Chondrocyte (in vitro differentiated cells): Measurements from ENCODE around the gene SLC39A6. TPM values are rescaled to one million over a fixed set of nuclear protein-coding genes. Genes with fewer than 3 reads are reported as not detected.

ENCODE experiments used
- DNase-seq: peaks from one replicate; pipeline ENCODE4 v3.0.0; 2021; ENCODE audit warnings: mixed read lengths, low spot score
- H3K27ac Mint-ChIP-seq: one replicate; pipeline ENCODE4 v1.8.0; 2021; ENCODE audit warnings: mild to moderate bottlenecking, moderate library complexity, mixed read lengths; ENCODE audit not compliant: unreplicated experiment
- H3K27me3 Mint-ChIP-seq: 2 replicates; pipeline ENCODE4 v1.8.0; 2021; ENCODE audit warnings: low read depth, mixed read lengths
- H3K36me3 Mint-ChIP-seq: 2 replicates; pipeline ENCODE4 v1.8.0; 2021; ENCODE audit warnings: low read depth, mixed read lengths
- H3K4me1 Mint-ChIP-seq: 2 replicates; pipeline ENCODE4 v1.8.0; 2021; ENCODE audit warnings: low read depth, mild to moderate bottlenecking, mixed read lengths
- H3K4me3 Mint-ChIP-seq: one replicate; pipeline ENCODE4 v1.8.0; 2021; ENCODE audit warnings: mild to moderate bottlenecking, moderate library complexity, mixed read lengths; ENCODE audit not compliant: unreplicated experiment
- H3K9me3 Mint-ChIP-seq: 2 replicates; pipeline ENCODE4 v1.8.0; 2021; ENCODE audit warnings: low read depth, mixed read lengths
- total RNA-seq: library from RNA; stranded (reverse); gene quantifications from 3 replicates; pipeline ENCODE4 v1.2.1, GENCODE V29; 2021
- TF ChIP-seq, protein P1 (sequence below): fragments of 200-600 bp; sonication (generic); IDR thresholded peaks from 2 replicates; pipeline ENCODE4 v1.5.0; 2021; ENCODE audit warnings: antibody characterized with exemption, mild to moderate bottlenecking, moderate library complexity

The SLC39A6 gene
- total RNA-seq, 1 donor from 2014 or later, result 86.4 TPM

- Mint-ChIP-seq H3K27me3 (no peaks in the 10 kb centered on the region), H3K27ac (peak overlapping the region; percentile 63), H3K4me3 (peak overlapping the region; percentile 92), H3K4me1 (peaks cover 41% of the 10 kb centered on the region), H3K36me3 (peaks cover 5% of the 10 kb centered on the region), H3K9me3 (no peaks in the 10 kb centered on the region)
- TF ChIP-seq, protein P1, sequence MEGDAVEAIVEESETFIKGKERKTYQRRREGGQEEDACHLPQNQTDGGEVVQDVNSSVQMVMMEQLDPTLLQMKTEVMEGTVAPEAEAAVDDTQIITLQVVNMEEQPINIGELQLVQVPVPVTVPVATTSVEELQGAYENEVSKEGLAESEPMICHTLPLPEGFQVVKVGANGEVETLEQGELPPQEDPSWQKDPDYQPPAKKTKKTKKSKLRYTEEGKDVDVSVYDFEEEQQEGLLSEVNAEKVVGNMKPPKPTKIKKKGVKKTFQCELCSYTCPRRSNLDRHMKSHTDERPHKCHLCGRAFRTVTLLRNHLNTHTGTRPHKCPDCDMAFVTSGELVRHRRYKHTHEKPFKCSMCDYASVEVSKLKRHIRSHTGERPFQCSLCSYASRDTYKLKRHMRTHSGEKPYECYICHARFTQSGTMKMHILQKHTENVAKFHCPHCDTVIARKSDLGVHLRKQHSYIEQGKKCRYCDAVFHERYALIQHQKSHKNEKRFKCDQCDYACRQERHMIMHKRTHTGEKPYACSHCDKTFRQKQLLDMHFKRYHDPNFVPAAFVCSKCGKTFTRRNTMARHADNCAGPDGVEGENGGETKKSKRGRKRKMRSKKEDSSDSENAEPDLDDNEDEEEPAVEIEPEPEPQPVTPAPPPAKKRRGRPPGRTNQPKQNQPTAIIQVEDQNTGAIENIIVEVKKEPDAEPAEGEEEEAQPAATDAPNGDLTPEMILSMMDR, result no peak
- no peak for DNase-seq
Observed at GRCh38 chr18:36130883-36131653, 1.9 kb upstream of the SLC39A6 start.

DNA sequence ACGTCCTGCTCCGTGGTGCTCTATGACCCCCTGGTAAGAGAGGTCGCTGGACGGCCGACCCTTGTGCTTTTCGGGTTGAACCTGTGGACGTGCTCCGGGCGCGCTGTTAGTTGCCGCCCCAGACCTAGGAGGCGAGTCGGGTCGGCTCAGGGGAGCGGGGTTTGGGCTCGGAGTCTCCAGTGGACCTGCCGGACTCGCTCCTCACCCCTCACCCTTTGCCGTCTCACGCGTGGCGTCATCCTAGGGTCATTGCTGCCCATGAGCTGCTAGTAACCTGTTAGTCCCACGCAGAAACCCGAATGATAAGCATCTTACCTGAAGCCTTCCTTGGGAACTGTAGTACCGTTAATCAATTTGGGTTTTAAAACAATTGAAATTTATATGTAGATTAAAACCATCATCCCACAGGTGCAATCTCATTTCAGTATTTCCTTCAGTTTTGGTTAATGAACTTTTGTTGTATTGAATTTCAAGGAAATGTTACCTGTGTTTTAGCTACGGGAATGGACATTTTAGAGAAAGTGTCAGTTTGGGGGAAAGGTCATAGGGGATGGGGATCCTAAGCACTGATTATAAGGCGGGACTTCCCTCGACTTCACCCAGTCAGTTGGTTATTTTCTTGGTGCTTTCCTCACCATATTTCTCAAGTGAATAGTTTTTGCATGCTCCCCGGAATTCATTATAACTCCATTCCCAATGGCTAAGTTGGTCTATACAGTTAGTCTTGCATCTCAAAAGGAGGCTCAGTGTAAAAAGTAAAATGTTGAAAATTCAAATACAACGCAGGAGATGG, 1.1 kb upstream of the SLC39A6 start:
- Mint-ChIP-seq H3K36me3 (peaks cover 5% of the 10 kb centered on the region), H3K27me3 (no peaks in the 10 kb centered on the region), H3K4me1 (peaks cover 41% of the 10 kb centered on the region), H3K4me3 (peak overlapping the region; percentile 92), H3K27ac (peak overlapping the region; percentile 93), H3K9me3 (no peaks in the 10 kb centered on the region)
- TF ChIP-seq, protein P1, result no peak
- no peak for DNase-seq

- peak overlapping the region; percentile 92 for H3K4me3 Mint-ChIP-seq
- TF ChIP-seq, protein P1, result peak; percentile 16
- DNase-seq, result no peak
- no peaks in the 10 kb centered on the region for H3K9me3 Mint-ChIP-seq
- peaks cover 7% of the 10 kb centered on the region for H3K36me3 Mint-ChIP-seq
- H3K27ac Mint-ChIP-seq, result peak overlapping the region; percentile 74
- peaks cover 41% of the 10 kb centered on the region for H3K4me1 Mint-ChIP-seq
- no peaks in the 10 kb centered on the region for H3K27me3 Mint-ChIP-seq
Observed at GRCh38 chr18:36128907-36129299, 237 bp downstream of the SLC39A6 start.

GRCh38 chr18:36128530-36128870, 640 bp downstream of the SLC39A6 start:
- Mint-ChIP-seq H3K4me3 (peak overlapping the region; percentile 92), H3K4me1 (peaks cover 41% of the 10 kb centered on the region), H3K27ac (peak overlapping the region; percentile 74), H3K36me3 (peaks cover 8% of the 10 kb centered on the region), H3K9me3 (no peaks in the 10 kb centered on the region), H3K27me3 (no peaks in the 10 kb centered on the region)
- TF ChIP-seq, protein P1, result no peak
- DNase-seq, result no peak

- TF ChIP-seq, protein P1, result no peak
- H3K4me1 Mint-ChIP-seq, result peaks cover 40% of the 10 kb centered on the region
- H3K27me3 Mint-ChIP-seq, result no peaks in the 10 kb centered on the region
- no peak for DNase-seq
- peaks cover 10% of the 10 kb centered on the region for H3K36me3 Mint-ChIP-seq
- peak overlapping the region; percentile 92 for H3K4me3 Mint-ChIP-seq
- peak overlapping the region; percentile 74 for H3K27ac Mint-ChIP-seq
- no peaks in the 10 kb centered on the region for H3K9me3 Mint-ChIP-seq
Observed at GRCh38 chr18:36127836-36128529, 1.2 kb downstream of the SLC39A6 start.
